Breast epithelium (tissue), 3 donors: ENCODE data around the gene SLC8A3.

Source experiments
- POLR2A ChIP-seq: fragments of 450-650 bp; IDR thresholded peaks from one replicate; pipeline ENCODE4 v1.6.1; 2016; ENCODE audit warnings: antibody characterized with exemption, mild to moderate bottlenecking, moderate library complexity
- POLR2AphosphoS5 ChIP-seq, 3 donors: sonication (generic); formaldehyde crosslinking; IDR thresholded peaks; one replicate each; pipeline ENCODE4 v1.6.1; 2017; ENCODE audit warnings: antibody characterized with exemption in 3 of 3
- TF ChIP-seq, protein P1 (sequence below), 3 donors: fragments of 450-650 bp; IDR thresholded peaks; one replicate each; pipeline ENCODE4 v1.5.1; 2016 to 2017; ENCODE audit warnings: antibody characterized with exemption in 3 of 3, mild to moderate bottlenecking in 3 of 3, moderate library complexity in 3 of 3

DNA sequence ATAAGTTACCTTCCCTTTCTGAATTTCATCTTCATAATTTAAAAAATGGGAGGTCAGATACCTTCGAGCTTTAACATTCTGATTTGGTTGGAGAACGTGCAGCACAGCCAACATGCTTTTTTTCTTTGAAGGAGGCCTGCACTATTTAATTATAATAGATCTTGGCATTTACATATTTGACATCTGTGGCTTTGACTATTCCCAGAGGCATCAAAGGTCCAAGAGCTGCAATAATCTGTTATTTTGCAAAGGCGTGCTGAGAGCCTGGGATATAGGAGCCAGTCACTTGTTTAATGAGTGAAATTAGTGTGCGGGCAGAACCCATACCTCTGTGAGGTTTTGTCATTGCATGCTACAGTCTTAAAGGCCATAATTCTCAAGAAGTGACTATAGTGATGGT lies 26.4 kb downstream of the SLC8A3 start:
- TF ChIP-seq POLR2AphosphoS5 (IDR thresholded peaks at IDR 0.05) (no peak), POLR2A (no peak)
- TF ChIP-seq, protein P1, sequence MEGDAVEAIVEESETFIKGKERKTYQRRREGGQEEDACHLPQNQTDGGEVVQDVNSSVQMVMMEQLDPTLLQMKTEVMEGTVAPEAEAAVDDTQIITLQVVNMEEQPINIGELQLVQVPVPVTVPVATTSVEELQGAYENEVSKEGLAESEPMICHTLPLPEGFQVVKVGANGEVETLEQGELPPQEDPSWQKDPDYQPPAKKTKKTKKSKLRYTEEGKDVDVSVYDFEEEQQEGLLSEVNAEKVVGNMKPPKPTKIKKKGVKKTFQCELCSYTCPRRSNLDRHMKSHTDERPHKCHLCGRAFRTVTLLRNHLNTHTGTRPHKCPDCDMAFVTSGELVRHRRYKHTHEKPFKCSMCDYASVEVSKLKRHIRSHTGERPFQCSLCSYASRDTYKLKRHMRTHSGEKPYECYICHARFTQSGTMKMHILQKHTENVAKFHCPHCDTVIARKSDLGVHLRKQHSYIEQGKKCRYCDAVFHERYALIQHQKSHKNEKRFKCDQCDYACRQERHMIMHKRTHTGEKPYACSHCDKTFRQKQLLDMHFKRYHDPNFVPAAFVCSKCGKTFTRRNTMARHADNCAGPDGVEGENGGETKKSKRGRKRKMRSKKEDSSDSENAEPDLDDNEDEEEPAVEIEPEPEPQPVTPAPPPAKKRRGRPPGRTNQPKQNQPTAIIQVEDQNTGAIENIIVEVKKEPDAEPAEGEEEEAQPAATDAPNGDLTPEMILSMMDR (IDR thresholded peaks at IDR 0.05): no peak
